Endothelial cell of umbilical vein (primary cell): Measurements from ENCODE around the gene CBY3. TPM values are rescaled to one million over a fixed set of nuclear protein-coding genes. Genes with fewer than 3 reads are reported as not detected.
"Not testable (repeated sequence)": the region's sequence is repeated elsewhere in the genome, so short reads cannot be mapped to it uniquely, and the experiment has no call there.

Experiments
- BruUV-seq: library from RNA; stranded (reverse); fragments of 400-500 nt; replicated peaks from 2 replicates; lab custom pipeline; 2021; lab: Mats Ljungman, UMichigan
- CTCF ChIA-PET: fragments of 300-600, 350-600 bp; sonication (Branson Sonifier 250); formaldehyde crosslinking; loops from one replicate; lab custom pipeline; 2021; ENCODE audit warnings: antibody characterized with exemption, inconsistent platforms; lab: Charles Lee
- POLR2A ChIA-PET: fragments of 300-600, 350-600 bp; sonication (Branson Sonifier 250); formaldehyde crosslinking; loops from one replicate; lab custom pipeline; 2021; ENCODE audit warnings: antibody characterized with exemption, inconsistent platforms; lab: Charles Lee
- DNase-seq: peaks from one replicate; pipeline ENCODE4 v3.0.0-alpha.2; 2011; ENCODE audit warnings: low read depth, low spot score
- FAIRE-seq: peaks from 2 replicates; lab custom pipeline; 2011; peaks lifted over from hg19 to GRCh38; lab: Jason Lieb, UNC
- H2AFZ ChIP-seq: 2 replicates; pipeline ENCODE4 v1.6.0; 2012; ENCODE audit warnings: low read depth, low read length, control low read depth, inconsistent platforms
- H3K27ac ChIP-seq: 2 replicates; pipeline ENCODE4 v1.5.1; 2011; ENCODE audit warnings: low read depth, mild to moderate bottlenecking, control low read depth, low read length, moderate library complexity; ENCODE audit not compliant: insufficient read depth
- H3K27me3 ChIP-seq, 2 experiments: 2 replicates each; pipeline versions ENCODE4 v1.6.0 to v1.6.1; 2011; ENCODE audit warnings: low read length in 2 of 2, mixed read lengths in 1 of 2; ENCODE audit not compliant: control insufficient read depth in 2 of 2, insufficient read depth in 2 of 2
- H3K36me3 ChIP-seq, 2 experiments: 2 replicates in 1 of 2; 3 replicates in 1 of 2; pipeline ENCODE4 v1.5.1; 2011; ENCODE audit warnings: low read length in 2 of 2, mild to moderate bottlenecking in 1 of 2, moderate library complexity in 1 of 2; ENCODE audit not compliant: control insufficient read depth in 2 of 2, insufficient read depth in 2 of 2; ENCODE audit errors: extremely low read depth in 1 of 2
- H3K4me1 ChIP-seq: 3 replicates; pipeline ENCODE4 v1.5.1; 2011; ENCODE audit warnings: mild to moderate bottlenecking, low read length; ENCODE audit not compliant: control insufficient read depth, insufficient read depth; ENCODE audit errors: extremely low read depth
- H3K4me2 ChIP-seq: 2 replicates; pipeline ENCODE4 v1.6.1; 2011; ENCODE audit warnings: low read length, control low read depth, mixed read lengths; ENCODE audit not compliant: insufficient read depth
- H3K4me3 ChIP-seq, 3 experiments: fragments of 200-600 bp in 1 of 3; sonication (generic), shearing (Covaris generic) in 1 of 3; replicated peaks in 1 of 3; 2 replicates each; pipeline ENCODE4 v1.5.1; 2011 to 2016; ENCODE audit warnings: control low read depth in 3 of 3, low read length in 3 of 3, mild to moderate bottlenecking in 2 of 3, inconsistent platforms in 1 of 3, low read depth in 1 of 3, moderate library complexity in 1 of 3; ENCODE audit not compliant: insufficient read depth in 1 of 3
- H3K79me2 ChIP-seq: 2 replicates; pipeline ENCODE4 v1.6.0; 2012; ENCODE audit warnings: low read length, inconsistent platforms; ENCODE audit not compliant: control insufficient read depth, insufficient read depth
- H3K9ac ChIP-seq: replicated peaks from 2 replicates; pipeline ENCODE3; 2011; ENCODE audit warnings: low read length, control low read depth; ENCODE audit not compliant: insufficient read depth; ENCODE audit errors: extremely low read depth
- H3K9me1 ChIP-seq: replicated peaks from 3 replicates; pipeline ENCODE4 v1.6.0; 2011; ENCODE audit warnings: mild to moderate bottlenecking, low read length; ENCODE audit not compliant: control insufficient read depth, insufficient read depth; ENCODE audit errors: extremely low read depth
- H3K9me3 ChIP-seq: replicated peaks from 2 replicates; pipeline ENCODE4 v1.5.1; 2012; ENCODE audit warnings: low read length, inconsistent platforms; ENCODE audit not compliant: control insufficient read depth, insufficient read depth
- H4K20me1 ChIP-seq: replicated peaks from 2 replicates; pipeline ENCODE3; 2011; ENCODE audit warnings: mild to moderate bottlenecking, low read length; ENCODE audit not compliant: control insufficient read depth, insufficient read depth; ENCODE audit errors: extremely low read depth
- dilution Hi-C: fragments of 300-500 bp; cut with MboI; formaldehyde crosslinking; loops from one replicate; pipeline ENCODE4 v1.15.0; 2019; ENCODE audit warnings: low sequenced_read_pairs; ENCODE audit not compliant: extremely low pct_ligation_motif_present
- intact Hi-C: fragments of 100-400 bp; cut with micrococcal nuclease; formaldehyde crosslinking; loops from one replicate; pipeline ENCODE4 v1.10.0; 2022
- polyA plus RNA-seq, 4 experiments: library from polyadenylated mRNA; depleted of rRNA in 3 of 4; stranded (reverse) in 3 of 4; unstranded in 1 of 4; fragments of >200 nt; gene quantifications; 2 replicates each; pipeline versions ENCODE4 v1.2.1 to v1.2.3, GENCODE V29; 2011 to 2012; ENCODE audit warnings: missing spikeins in 1 of 4
- total RNA-seq: library from RNA; stranded (reverse); gene quantifications from 2 replicates; pipeline ENCODE4 v1.2.3, GENCODE V29; 2021

CBY3 gene
- total and polyA plus RNA-seq, 2 donors (not counting 3 experiments of a cell fraction or from before 2014, with no cell fraction given) = not detected

DNA sequence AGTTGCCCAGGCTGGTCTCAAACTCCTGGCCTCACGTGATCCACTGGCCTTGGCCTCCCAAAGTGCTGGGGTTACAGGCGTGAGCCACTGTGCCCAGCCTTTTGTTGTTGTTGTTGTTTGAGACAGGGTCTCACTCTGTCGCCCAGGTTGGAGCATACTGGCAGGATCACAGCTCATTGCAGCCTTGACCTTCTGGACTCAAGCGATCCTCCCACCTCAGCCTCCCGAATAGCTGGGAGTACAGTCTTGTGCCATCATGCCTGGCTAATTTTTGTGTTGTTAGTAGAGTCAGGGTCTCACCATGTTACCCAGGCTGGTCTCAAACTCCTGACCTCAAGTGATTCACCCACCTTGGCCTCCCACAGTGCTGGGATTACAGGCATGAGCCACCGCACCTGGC is 19.2 kb downstream of the CBY3 start:
- POLR2A ChIA-PET = interaction anchor here (0.7 kb wide), 1 partner anchor 1036 kb away, joined by 3 read pairs; no protein-coding TSS in a partner anchor
- dilution Hi-C loops, CTCF ChIA-PET: not testable (repeated sequence)

GRCh38 chr5:179658179-179658856 is 22.5 kb downstream of the CBY3 start:
- CTCF ChIA-PET, POLR2A ChIA-PET, H3K4me1 ChIP-seq, H3K9me1 ChIP-seq, dilution Hi-C loops, H4K20me1 ChIP-seq, H3K36me3 ChIP-seq, H3K9me3 ChIP-seq, H3K79me2 ChIP-seq, H3K27me3 ChIP-seq, FAIRE-seq: not testable (repeated sequence)
- Histone ChIP-seq H2AFZ (peak overlapping the region; percentile 98), H3K4me2 (peak overlapping the region; percentile 99), H3K27ac (peak overlapping the region; percentile 18), H3K9ac (peak overlapping the region; percentile 71), H3K4me3 (peak overlapping the region; percentile 35 to 94 (median 79))
- BruUV-seq = TSS peak; percentile 84
- DNase-seq = peak; percentile 33
- intact Hi-C loops = loop anchor here (2.0 kb wide), 2 partner anchors 22 to 36 kb away; partner anchors contain the start of gene HNRNPH1

More for the DNA sequence above, 19.2 kb downstream of the CBY3 start:
- not testable (repeated sequence) for H2AFZ ChIP-seq, H4K20me1 ChIP-seq, H3K9me3 ChIP-seq, H3K4me3 ChIP-seq, H3K27ac ChIP-seq, H3K4me1 ChIP-seq, H3K79me2 ChIP-seq, H3K36me3 ChIP-seq, FAIRE-seq, H3K4me2 ChIP-seq, H3K27me3 ChIP-seq, DNase-seq, H3K9me1 ChIP-seq, H3K9ac ChIP-seq, BruUV-seq
- intact Hi-C loops = loop anchor here (10.0 kb wide), 1 partner anchor 133 kb away; the partner anchor contains the start of gene LTC4S

DNA sequence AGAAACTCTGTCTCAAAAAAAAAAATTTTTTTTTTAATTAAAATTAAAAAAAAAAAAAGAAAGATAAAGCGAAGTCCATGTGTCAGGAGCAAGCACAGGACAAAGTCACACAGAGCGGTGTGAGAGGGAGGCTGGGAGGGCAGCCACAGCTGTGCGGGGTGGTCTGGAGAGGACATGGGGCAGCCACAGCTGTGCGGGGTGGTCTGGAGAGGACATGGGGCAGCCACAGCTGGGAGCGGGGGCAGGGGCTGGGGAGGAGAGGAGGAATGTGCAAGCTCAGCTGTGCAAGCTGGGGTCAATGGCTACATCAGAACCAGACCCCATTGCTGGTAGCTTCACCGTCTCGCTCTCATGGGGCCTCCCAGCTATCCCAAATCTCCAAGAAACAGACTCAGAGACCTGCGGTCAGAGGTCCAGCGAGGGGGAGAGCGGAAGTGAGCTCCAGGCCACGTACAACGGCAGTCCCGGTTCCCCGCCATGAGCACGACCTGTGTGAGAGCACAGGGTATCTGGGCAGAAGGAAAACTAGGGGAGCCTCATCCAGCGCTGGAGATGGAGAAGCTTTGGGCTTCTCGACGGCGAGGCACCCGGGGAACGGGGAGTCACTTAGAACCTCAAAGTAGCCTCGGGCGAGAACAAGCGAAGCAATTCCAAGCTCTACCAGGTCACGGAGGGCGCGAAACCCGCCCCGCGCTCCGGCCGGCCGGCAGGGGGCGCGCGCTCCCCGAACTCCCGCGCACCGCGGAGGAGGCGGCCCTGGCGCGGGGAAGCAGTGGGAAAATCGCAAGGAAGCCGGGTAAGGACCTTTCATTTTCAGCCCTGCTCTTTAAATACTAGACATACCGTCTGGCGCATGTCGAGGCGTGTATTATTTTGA is 23.3 kb downstream of the CBY3 start:
- POLR2A ChIA-PET, H3K79me2 ChIP-seq, H3K9ac ChIP-seq, H3K9me3 ChIP-seq, DNase-seq, H4K20me1 ChIP-seq, CTCF ChIA-PET, dilution Hi-C loops, H3K4me2 ChIP-seq, H3K36me3 ChIP-seq, H3K4me3 ChIP-seq, H3K27me3 ChIP-seq, H3K4me1 ChIP-seq, H3K9me1 ChIP-seq, BruUV-seq, H3K27ac ChIP-seq: not testable (repeated sequence)
- intact Hi-C loops = loop anchor here (2.0 kb wide), 2 partner anchors 21 to 35 kb away; partner anchors contain the start of gene HNRNPH1
- peak; percentile 99 for FAIRE-seq
- H2AFZ ChIP-seq = peak overlapping the region; percentile 76

DNA sequence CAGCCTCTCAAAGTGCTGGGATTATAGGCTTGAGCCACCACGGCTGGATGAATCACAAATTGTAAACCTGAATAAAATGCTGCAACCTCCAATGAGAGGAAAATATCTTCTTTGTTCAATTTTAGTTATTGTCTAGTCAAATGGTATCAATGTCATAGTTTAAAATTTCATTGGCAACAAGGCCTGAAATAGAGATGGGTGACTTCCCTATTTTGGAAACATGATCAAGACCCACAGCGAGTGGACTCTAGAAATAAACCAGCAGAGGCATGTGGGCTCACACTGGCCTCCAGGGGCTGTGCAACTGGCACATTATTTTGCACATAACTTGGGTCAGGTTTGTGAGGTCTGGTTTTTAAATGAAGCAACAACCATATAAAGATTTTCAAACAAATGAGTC is 27.7 kb downstream of the CBY3 start:
- not testable (repeated sequence) for FAIRE-seq, H3K9me1 ChIP-seq, BruUV-seq

More for the DNA sequence above, 27.7 kb downstream of the CBY3 start:
- DNase-seq, H3K4me2 ChIP-seq, intact Hi-C loops, H2AFZ ChIP-seq, CTCF ChIA-PET, H3K79me2 ChIP-seq, H3K9me3 ChIP-seq, H3K27ac ChIP-seq, H3K36me3 ChIP-seq, POLR2A ChIA-PET, H3K9ac ChIP-seq, H3K4me3 ChIP-seq, dilution Hi-C loops, H3K27me3 ChIP-seq, H4K20me1 ChIP-seq, H3K4me1 ChIP-seq: not testable (repeated sequence)
